ENCODE data around the gene BPTF.
"Not testable (repeated sequence)": the region's sequence is repeated elsewhere in the genome, so short reads cannot be mapped to it uniquely, and the experiment has no call there.

Gene BPTF

GRCh38 chr17:67944035-67944434 lies 118.7 kb downstream of the BPTF start:
- H3K4me3 ChIP-seq (ENCODE audit: low read depth in 1 of 2, low read length in 2 of 2) = no peak overlapping the region

DNA sequence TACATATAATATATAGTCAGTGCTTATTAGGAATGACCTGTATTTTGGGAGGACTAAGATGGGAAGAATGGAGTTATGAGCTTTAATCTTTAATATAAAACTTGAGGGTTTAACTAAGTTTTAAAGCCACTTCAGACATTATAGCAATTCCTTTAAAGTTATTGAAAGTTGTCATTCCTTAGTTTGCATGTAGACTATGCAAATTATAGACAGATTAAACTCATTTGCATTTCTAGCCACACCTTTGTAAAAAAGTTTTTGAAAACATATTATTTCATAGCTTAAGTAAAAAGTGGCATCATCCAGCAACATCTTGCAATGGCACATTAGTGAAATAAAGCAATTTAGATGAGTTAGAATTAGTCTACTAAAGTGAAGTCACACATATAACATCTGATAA lies 121.2 kb downstream of the BPTF start:
- H3K27me3 ChIP-seq (ENCODE audit: control insufficient read depth in 1 of 2, insufficient read depth in 2 of 2, low read length in 2 of 2) = no peaks in the 10 kb centered on the region
- H3K4me1 ChIP-seq (ENCODE audit: insufficient read depth, low read length) = no peaks in the 10 kb centered on the region
- no peak overlapping the region for H3K27ac ChIP-seq (ENCODE audit: low read depth, low read length)
- H3K9me3 ChIP-seq (ENCODE audit: low read length) = no peaks in the 10 kb centered on the region
- no peak overlapping the region for H3K4me3 ChIP-seq (ENCODE audit: low read depth in 1 of 2, low read length in 2 of 2)
- peaks cover 70% of the 10 kb centered on the region for H3K36me3 ChIP-seq (ENCODE audit: insufficient read depth, low read length)
- H3K9ac ChIP-seq (ENCODE audit: low read length) = no peak overlapping the region

More at GRCh38 chr17:67944035-67944434, 118.7 kb downstream of the BPTF start:
- no peak overlapping the region for H3K27ac ChIP-seq (ENCODE audit: low read depth, low read length)
- no peaks in the 10 kb centered on the region for H3K9me3 ChIP-seq (ENCODE audit: low read length)
- no peaks in the 10 kb centered on the region for H3K27me3 ChIP-seq (ENCODE audit: control insufficient read depth in 1 of 2, insufficient read depth in 2 of 2, low read length in 2 of 2)
- peaks cover 74% of the 10 kb centered on the region for H3K36me3 ChIP-seq (ENCODE audit: insufficient read depth, low read length)
- H3K4me1 ChIP-seq (ENCODE audit: insufficient read depth, low read length) = no peaks in the 10 kb centered on the region
- no peak overlapping the region for H3K9ac ChIP-seq (ENCODE audit: low read length)

- Histone ChIP-seq H3K27ac (ENCODE audit: low read depth, low read length) (no peak overlapping the region), H3K4me1 (ENCODE audit: insufficient read depth, low read length) (no peaks in the 10 kb centered on the region), H3K4me3 (ENCODE audit: low read depth in 1 of 2, low read length in 2 of 2) (no peak overlapping the region), H3K9me3 (ENCODE audit: low read length) (no peaks in the 10 kb centered on the region), H3K36me3 (ENCODE audit: insufficient read depth, low read length) (peaks cover 66% of the 10 kb centered on the region), H3K27me3 (ENCODE audit: control insufficient read depth in 1 of 2, insufficient read depth in 2 of 2, low read length in 2 of 2) (no peaks in the 10 kb centered on the region), H3K9ac (ENCODE audit: low read length) (no peak overlapping the region)
Observed at GRCh38 chr17:67947325-67947813, 122.1 kb downstream of the BPTF start.

GRCh38 chr17:67950945-67951344 lies 125.6 kb downstream of the BPTF start:
- peaks cover 56% of the 10 kb centered on the region for H3K36me3 ChIP-seq (ENCODE audit: insufficient read depth, low read length)
- no peak overlapping the region for H3K27ac ChIP-seq (ENCODE audit: low read depth, low read length)
- H3K9ac ChIP-seq (ENCODE audit: low read length) = no peak overlapping the region
- no peak overlapping the region for H3K4me3 ChIP-seq (ENCODE audit: low read depth in 1 of 2, low read length in 2 of 2)
- H3K4me1 ChIP-seq (ENCODE audit: insufficient read depth, low read length) = no peaks in the 10 kb centered on the region
- no peaks in the 10 kb centered on the region for H3K27me3 ChIP-seq (ENCODE audit: control insufficient read depth in 1 of 2, insufficient read depth in 2 of 2, low read length in 2 of 2)
- H3K9me3 ChIP-seq (ENCODE audit: low read length) = no peaks in the 10 kb centered on the region

DNA sequence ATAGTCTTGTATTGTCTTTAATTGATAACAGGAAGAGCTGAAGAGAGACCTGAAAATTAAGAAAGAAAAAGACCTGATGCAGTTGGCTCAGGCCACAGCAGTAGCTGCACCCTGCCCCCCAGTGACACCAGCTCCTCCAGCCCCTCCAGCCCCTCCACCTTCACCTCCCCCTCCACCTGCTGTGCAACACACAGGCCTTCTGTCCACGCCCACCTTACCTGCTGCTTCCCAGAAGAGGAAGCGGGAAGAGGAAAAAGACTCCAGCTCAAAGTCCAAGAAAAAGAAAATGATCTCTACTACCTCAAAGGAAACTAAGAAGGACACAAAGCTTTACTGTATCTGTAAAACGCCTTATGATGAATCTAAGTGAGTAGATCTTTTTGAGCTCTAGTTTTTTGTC lies 134.2 kb downstream of the BPTF start:
- Histone ChIP-seq H3K27ac (ENCODE audit: low read depth, low read length) (no peak overlapping the region), H3K9me3 (ENCODE audit: low read length) (no peaks in the 10 kb centered on the region), H3K9ac (ENCODE audit: low read length) (no peak overlapping the region), H3K4me1 (ENCODE audit: insufficient read depth, low read length) (no peaks in the 10 kb centered on the region), H3K27me3 (ENCODE audit: control insufficient read depth in 1 of 2, insufficient read depth in 2 of 2, low read length in 2 of 2) (no peaks in the 10 kb centered on the region), H3K4me3 (ENCODE audit: low read depth in 1 of 2, low read length in 2 of 2) (no peak overlapping the region), H3K36me3 (ENCODE audit: insufficient read depth, low read length) (peaks cover 21% of the 10 kb centered on the region)

DNA sequence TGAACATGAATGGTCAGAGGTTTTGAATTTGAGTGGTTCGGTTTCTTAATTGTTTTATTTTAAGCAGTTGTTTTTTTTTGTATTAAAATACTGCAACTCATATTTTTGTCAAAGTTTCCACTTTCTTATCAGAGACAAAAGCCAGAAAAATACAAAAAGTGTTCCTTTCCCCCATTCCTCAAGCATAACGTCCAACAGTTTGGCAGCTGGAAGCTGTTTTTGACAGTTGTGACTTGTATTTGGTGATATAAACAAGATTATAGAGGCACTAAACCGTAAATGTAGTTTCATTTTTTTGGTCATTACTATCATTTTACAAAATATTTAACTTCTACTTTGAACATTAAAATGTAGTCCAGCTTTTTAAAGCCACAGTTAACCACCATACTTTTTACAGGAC lies 135.0 kb downstream of the BPTF start:
- not testable (repeated sequence) for H3K9me3 ChIP-seq (ENCODE audit: low read length); H3K4me3 ChIP-seq (ENCODE audit: low read depth in 1 of 2, low read length in 2 of 2); H3K4me1 ChIP-seq (ENCODE audit: insufficient read depth, low read length); H3K27me3 ChIP-seq (ENCODE audit: control insufficient read depth in 1 of 2, insufficient read depth in 2 of 2, low read length in 2 of 2); H3K27ac ChIP-seq (ENCODE audit: low read depth, low read length); H3K9ac ChIP-seq (ENCODE audit: low read length)
- peaks cover 23% of the 10 kb centered on the region for H3K36me3 ChIP-seq (ENCODE audit: insufficient read depth, low read length)

- H3K4me1 ChIP-seq (ENCODE audit: insufficient read depth, low read length); H3K4me3 ChIP-seq (ENCODE audit: low read depth in 1 of 2, low read length in 2 of 2); H3K27me3 ChIP-seq (ENCODE audit: control insufficient read depth in 1 of 2, insufficient read depth in 2 of 2, low read length in 2 of 2); H3K27ac ChIP-seq (ENCODE audit: low read depth, low read length); H3K9ac ChIP-seq (ENCODE audit: low read length); H3K9me3 ChIP-seq (ENCODE audit: low read length): not testable (repeated sequence)
- peaks cover 32% of the 10 kb centered on the region for H3K36me3 ChIP-seq (ENCODE audit: insufficient read depth, low read length)
Observed at GRCh38 chr17:67962156-67962555, 136.9 kb downstream of the BPTF start.

- peaks cover 28% of the 10 kb centered on the region for H3K36me3 ChIP-seq (ENCODE audit: insufficient read depth, low read length)
- not testable (repeated sequence) for H3K9ac ChIP-seq (ENCODE audit: low read length); H3K4me1 ChIP-seq (ENCODE audit: insufficient read depth, low read length); H3K27me3 ChIP-seq (ENCODE audit: control insufficient read depth in 1 of 2, insufficient read depth in 2 of 2, low read length in 2 of 2); H3K9me3 ChIP-seq (ENCODE audit: low read length); H3K4me3 ChIP-seq (ENCODE audit: low read depth in 1 of 2, low read length in 2 of 2); H3K27ac ChIP-seq (ENCODE audit: low read depth, low read length)
Observed at GRCh38 chr17:67963145-67963572, 137.9 kb downstream of the BPTF start.

- Histone ChIP-seq H3K4me3 (ENCODE audit: low read depth in 1 of 2, low read length in 2 of 2) (no peak overlapping the region), H3K36me3 (ENCODE audit: insufficient read depth, low read length) (peaks cover 14% of the 10 kb centered on the region), H3K27me3 (ENCODE audit: control insufficient read depth in 1 of 2, insufficient read depth in 2 of 2, low read length in 2 of 2) (no peaks in the 10 kb centered on the region), H3K4me1 (ENCODE audit: insufficient read depth, low read length) (no peaks in the 10 kb centered on the region), H3K9me3 (ENCODE audit: low read length) (no peaks in the 10 kb centered on the region), H3K9ac (ENCODE audit: low read length) (no peak overlapping the region), H3K27ac (ENCODE audit: low read depth, low read length) (no peak overlapping the region)
Observed at GRCh38 chr17:67970783-67971182, 145.5 kb downstream of the BPTF start.

- no peaks in the 10 kb centered on the region for H3K27me3 ChIP-seq (ENCODE audit: control insufficient read depth in 1 of 2, insufficient read depth in 2 of 2, low read length in 2 of 2)
- no peak overlapping the region for H3K9ac ChIP-seq (ENCODE audit: low read length)
- H3K4me3 ChIP-seq (ENCODE audit: low read depth in 1 of 2, low read length in 2 of 2) = no peak overlapping the region
- peaks cover 5% of the 10 kb centered on the region for H3K36me3 ChIP-seq (ENCODE audit: insufficient read depth, low read length)
- H3K4me1 ChIP-seq (ENCODE audit: insufficient read depth, low read length) = no peaks in the 10 kb centered on the region
- no peaks in the 10 kb centered on the region for H3K9me3 ChIP-seq (ENCODE audit: low read length)
- H3K27ac ChIP-seq (ENCODE audit: low read depth, low read length) = no peak overlapping the region
Observed at GRCh38 chr17:67974185-67974584, 148.9 kb downstream of the BPTF start.

DNA sequence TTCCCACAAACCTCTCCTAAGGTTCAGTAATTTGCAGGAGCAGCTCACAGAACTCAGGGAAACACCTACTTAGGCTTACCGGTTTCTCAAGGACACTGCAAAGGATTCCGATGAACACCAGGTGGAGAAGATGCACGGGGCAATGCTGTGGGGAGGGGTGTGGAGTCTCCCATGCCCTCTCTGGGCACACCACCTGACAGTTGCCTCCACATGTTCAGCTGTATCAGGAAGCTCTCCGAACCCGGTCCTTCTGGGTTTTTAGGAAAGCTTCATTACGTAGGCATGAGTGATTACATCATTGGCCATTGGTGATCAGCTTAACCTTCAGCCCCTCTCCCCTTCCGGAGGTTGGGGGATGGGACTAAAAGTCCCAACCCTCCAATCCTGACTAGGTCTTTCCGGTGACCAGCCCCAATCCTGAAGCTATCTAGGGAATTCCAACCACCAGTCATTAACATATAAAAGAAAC lies 149.3 kb downstream of the BPTF start:
- Histone ChIP-seq H3K27ac (ENCODE audit: low read depth, low read length) (no peak overlapping the region), H3K4me3 (ENCODE audit: low read depth in 1 of 2, low read length in 2 of 2) (no peak overlapping the region), H3K4me1 (ENCODE audit: insufficient read depth, low read length) (no peaks in the 10 kb centered on the region), H3K27me3 (ENCODE audit: control insufficient read depth in 1 of 2, insufficient read depth in 2 of 2, low read length in 2 of 2) (no peaks in the 10 kb centered on the region), H3K9me3 (ENCODE audit: low read length) (no peaks in the 10 kb centered on the region), H3K36me3 (ENCODE audit: insufficient read depth, low read length) (peaks cover 5% of the 10 kb centered on the region), H3K9ac (ENCODE audit: low read length) (no peak overlapping the region)

GRCh38 chr17:67976306-67976705 lies 151.0 kb downstream of the BPTF start:
- H3K4me1 ChIP-seq (ENCODE audit: insufficient read depth, low read length); H3K27me3 ChIP-seq (ENCODE audit: control insufficient read depth in 1 of 2, insufficient read depth in 2 of 2, low read length in 2 of 2); H3K27ac ChIP-seq (ENCODE audit: low read depth, low read length); H3K9me3 ChIP-seq (ENCODE audit: low read length); H3K4me3 ChIP-seq (ENCODE audit: low read depth in 1 of 2, low read length in 2 of 2); H3K36me3 ChIP-seq (ENCODE audit: insufficient read depth, low read length); H3K9ac ChIP-seq (ENCODE audit: low read length): not testable (repeated sequence)

All from muscle layer of colon (tissue), 2 donors.